Stimulated activated CD4-positive, alpha-beta T cell treated with anti-CD3 and anti-CD28 coated beads, Interleukin-15, amount 100 ng/mL, for 24 hours (primary cell): ENCODE data around the gene CAMSAP2.
A peak's percentile ranks its signal among the peaks of the same experiment; 100 is the strongest.
"Not testable (repeated sequence)": the region's sequence is repeated elsewhere in the genome, so short reads cannot be mapped to it uniquely, and the experiment has no call there.

Experiments
- DNase-seq: peaks from one replicate; pipeline ENCODE4 v3.0.0-alpha.2; 2020

CAMSAP2 gene

GRCh38 chr1:200786788-200787187, 48.1 kb downstream of the CAMSAP2 start:
- no peak for DNase-seq

- DNase-seq: no peak
Measured at GRCh38 chr1:200787896-200788387, 49.2 kb downstream of the CAMSAP2 start.

GRCh38 chr1:200791012-200791411, 52.3 kb downstream of the CAMSAP2 start:
- DNase-seq: not testable (repeated sequence)

- no peak for DNase-seq
Measured at GRCh38 chr1:200793677-200794076, 55.0 kb downstream of the CAMSAP2 start.

DNA sequence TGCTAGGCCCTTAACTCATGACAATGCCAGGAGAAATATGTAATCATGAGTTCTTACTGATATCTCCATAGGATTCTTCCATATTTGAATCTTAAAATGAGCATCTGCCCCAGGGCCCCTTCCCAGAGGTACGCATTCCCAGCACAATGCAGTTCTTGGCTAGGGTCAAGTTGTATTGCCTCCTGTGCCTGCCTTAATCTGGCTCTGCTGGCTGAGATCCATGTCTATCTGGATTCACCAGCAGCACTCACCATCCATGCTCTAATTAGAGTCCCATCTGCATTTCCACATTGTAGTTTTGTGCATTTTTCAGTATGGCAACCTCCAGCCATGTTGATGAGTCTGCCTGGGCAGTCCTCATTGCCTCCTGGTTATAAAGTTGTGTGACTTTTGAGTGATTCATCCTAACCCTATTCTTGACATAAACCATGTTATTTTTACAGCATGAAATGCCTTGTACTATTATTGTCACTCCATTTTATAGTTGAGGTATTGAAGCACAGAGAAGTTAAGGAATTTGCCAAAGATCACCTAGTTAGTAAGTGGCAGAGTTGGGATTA, 55.9 kb downstream of the CAMSAP2 start:
- no peak for DNase-seq

DNA sequence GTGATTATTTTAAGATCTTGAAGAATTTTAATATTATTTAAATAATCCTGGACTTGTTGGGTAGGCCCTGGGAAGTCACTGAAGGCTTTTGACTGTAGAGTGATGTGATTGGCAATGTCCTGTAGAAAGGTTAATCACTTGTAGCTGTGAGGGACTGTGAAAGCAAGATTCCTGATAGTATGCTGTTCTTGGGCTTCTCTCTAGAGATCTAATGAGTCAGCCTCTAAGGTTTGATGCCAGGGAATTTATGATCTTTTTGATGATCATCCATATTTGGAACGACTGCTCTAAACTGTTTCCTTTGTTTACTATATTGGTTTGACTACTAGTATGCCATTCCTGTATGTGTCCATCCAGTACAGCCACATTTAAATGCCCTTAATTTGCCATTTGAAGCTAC, 56.5 kb downstream of the CAMSAP2 start:
- DNase-seq: no peak

- DNase-seq: no peak
Measured at GRCh38 chr1:200802042-200802441, 63.3 kb downstream of the CAMSAP2 start.

DNA sequence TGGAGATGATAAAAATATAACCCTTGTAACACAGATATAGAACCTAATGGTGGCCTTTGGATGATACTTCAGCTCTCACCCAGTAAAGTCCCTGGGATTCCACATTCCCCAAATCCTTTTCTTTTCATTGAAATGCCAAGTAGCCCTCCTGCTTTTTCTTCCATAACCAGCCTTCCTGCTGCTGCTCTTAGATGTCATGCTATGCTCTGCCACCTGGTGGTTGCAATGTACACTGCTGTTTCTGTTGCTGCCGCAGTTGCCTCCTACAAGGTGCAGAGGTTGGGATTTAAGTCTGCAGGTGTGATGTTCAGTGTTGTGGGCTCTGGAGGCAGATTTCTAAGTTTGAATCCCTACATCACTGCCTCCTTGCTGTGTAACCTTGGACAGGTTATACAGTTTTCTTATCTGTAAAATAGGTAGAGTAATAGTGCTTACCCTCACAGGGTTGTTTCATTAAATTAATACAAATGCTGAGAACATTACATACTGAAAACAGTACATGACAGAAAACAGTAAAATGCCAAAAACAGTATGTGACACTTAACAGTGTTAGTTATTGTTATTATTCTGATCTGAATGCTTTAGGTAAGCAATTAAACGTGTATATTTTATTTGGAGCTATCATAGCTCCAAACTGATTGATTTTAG, 64.3 kb downstream of the CAMSAP2 start:
- DNase-seq: peak; percentile 83

DNA sequence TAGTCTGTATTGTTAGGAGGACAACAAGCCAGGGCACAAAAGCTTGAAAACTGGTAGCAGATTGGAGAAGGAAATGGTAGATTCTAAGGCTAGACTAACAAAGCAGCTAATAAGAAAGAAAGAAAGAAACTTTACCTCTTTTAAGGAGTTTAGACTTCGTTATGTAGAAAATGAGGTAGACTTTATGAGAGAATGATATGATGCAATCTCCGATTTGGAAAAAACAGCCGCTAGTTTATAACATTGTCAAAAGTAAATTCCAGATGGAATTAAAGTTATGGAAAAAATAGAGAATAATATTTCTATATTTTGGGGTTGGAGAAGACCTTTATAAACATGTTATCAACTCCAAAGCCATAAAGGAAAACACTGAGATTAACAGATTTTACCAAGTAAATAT, 67.0 kb downstream of the CAMSAP2 start:
- DNase-seq: no peak

DNA sequence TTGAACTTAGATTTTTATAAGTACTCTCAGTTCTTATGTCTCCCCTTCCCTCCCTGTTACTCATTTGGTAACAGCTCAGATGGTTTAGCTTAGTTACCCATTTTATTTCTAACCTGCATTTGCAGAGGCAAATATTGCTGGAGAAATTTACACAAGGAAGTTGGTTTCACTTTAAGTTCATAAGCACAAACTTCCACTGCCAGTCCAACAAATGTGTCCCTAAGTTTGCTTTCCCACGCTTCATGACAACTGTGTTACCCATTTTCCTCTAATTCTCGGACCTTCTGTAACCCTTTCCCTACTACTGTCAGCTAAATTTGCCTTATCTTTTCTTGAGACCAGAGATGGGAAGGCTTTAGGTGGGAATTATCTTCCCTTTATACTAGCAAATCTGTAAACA, 70.2 kb downstream of the CAMSAP2 start:
- DNase-seq: no peak

GRCh38 chr1:200811704-200812103, 73.0 kb downstream of the CAMSAP2 start:
- no peak for DNase-seq

DNA sequence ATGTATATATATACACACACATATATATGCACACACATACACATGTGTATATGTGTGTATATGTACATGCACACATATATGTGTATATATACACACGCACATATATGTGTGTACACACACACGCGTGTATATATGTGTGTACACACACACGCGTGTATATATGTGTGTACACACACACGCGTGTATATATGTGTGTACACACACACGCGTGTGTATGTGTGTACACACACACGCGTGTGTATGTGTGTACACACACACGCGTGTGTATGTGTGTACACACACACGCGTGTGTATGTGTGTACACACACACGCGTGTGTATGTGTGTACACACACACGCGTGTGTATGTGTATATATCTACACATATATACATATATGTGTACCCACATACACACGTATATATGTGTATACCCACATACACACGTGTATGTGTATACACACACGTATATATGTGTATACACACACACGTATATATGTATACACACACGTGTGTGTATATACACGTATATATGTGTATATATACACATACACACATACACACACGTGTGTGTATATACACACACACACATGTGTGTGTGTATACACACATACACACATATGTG, 78.0 kb downstream of the CAMSAP2 start:
- not testable (repeated sequence) for DNase-seq

DNA sequence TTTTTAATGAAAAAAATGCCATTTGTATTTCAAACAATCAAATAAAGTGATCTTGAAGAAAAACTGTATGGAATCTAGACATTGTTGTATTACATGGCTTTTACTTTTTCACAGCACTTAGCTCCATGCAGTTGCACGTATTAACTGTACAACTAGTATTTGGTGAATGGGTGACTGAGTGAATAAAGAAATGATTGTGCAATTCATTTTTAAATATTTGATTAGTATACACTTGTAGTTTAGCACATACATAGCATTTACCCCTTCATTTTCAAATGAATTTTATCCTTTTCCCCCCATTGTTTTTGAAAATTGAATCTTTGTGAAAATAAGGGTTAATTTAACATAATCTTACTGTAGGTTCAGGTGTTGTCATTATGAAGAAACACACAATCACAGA, 79.6 kb downstream of the CAMSAP2 start:
- no peak for DNase-seq

DNA sequence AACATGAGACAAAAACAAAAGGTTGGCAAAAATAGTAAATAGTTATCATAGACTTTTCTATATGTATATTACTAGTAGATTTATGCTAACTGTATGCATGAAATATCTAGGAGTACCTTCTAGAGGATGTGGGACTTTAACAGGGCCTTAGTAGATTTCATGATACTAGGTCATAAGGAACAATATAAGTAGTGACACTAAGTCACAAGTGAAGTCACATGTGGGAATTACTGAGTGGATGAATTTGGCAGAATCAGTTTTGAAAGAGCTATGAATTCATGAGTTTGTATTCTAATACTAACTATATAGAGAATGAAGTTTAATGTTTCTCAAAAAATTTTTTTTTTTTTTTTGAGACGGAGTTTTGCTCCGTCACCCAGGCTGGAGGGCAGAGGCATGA, 81.0 kb downstream of the CAMSAP2 start:
- no peak for DNase-seq

- no peak for DNase-seq
Measured at GRCh38 chr1:200831091-200831490, 92.4 kb downstream of the CAMSAP2 start.

DNA sequence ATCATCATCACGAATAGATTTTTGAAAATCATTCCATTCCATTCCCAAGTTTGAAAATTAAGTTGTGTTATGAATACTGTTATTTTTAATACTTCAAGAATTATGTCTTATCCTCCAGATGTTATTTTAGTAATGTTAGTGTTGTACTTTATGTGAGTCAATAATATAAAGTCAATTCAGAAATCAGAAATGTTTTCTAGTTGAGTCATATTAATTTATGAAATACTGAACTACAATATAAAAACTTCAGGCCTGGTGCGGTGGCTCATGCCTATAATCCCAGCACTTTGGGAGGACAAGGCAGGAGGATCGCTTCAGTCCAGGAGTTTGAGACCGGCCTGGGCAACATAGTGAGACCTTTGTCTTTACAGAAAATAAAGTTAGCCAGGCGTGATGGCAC, 95.7 kb downstream of the CAMSAP2 start:
- no peak for DNase-seq

DNA sequence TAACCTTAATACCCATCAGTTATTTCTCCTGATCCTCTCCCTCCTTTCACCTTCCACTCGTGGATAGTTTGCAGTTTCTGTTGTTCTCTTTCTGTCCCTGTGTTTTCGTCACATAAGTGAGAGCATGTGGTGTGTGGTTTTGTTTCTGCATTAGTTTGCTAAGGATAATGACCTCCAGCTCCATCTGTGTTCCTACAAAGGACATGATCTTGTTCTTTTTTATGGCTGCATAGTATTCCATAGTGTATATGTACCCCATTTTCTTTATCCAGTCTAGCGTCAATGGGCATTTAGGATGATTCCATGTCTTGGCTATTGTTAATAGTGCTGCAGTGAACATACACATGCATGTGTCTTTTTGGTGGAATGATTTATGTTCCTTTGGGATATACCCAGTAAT, 97.5 kb downstream of the CAMSAP2 start:
- DNase-seq: no peak

GRCh38 chr1:200837931-200838571, 99.4 kb downstream of the CAMSAP2 start:
- DNase-seq: no peak

DNA sequence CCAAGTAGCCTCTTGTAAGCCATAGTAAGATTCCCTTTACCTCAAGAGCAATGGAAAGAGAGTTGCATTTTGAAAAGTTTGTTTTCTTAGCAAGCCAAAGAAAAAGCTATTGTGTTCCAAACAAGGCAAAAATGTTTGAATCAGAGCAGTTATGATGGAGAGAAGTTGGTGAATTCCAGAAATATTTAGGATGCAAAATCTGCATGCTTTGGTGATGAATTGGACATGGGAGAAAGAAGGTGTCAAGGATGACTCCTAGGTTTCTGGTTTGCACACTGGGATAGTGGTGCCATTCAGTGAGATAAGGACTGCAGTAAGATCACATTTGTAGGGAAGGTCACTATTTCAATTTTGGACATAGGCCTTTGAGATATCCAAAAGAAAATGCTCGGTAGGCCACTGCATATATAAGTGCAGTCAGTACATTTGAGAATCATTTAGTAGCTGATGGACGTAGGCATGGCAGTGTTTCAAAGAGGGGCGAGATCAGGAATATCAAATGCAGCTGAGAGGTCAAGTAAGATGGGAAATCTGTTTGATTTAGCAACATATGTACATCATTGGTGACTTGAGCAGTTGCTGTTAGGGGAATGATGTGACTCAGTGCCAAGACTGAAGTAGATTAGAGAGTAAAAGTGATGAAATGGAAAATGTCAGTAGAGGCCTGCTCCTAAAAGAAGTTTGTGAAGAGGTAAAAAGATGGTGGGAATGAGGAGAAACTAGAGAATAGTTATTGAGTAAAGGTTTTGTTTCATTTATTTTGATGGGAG, 100.2 kb downstream of the CAMSAP2 start:
- DNase-seq: no peak

- DNase-seq: no peak
Measured at GRCh38 chr1:200845360-200845759, 106.7 kb downstream of the CAMSAP2 start.

DNA sequence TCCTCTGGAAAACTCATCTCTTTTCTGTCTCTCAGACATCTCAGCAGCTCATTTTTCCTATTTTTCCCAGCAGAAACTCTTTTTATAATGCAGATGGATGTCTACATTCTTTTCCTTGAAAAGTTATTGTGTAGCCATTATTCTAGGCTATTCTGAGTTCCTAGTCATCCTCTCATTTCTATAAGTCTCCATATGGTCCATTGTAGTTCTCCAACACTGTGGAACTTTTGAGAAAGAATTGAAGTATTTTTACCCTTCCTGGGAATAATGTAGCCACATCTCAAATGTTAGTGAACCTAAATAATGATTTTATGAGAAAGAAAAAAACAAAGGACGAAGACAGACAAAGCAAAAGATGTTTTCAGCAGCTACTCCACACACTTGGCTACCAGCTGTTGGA, 107.7 kb downstream of the CAMSAP2 start:
- no peak for DNase-seq

- DNase-seq: no peak
Measured at GRCh38 chr1:200849430-200849829, 110.7 kb downstream of the CAMSAP2 start.

DNA sequence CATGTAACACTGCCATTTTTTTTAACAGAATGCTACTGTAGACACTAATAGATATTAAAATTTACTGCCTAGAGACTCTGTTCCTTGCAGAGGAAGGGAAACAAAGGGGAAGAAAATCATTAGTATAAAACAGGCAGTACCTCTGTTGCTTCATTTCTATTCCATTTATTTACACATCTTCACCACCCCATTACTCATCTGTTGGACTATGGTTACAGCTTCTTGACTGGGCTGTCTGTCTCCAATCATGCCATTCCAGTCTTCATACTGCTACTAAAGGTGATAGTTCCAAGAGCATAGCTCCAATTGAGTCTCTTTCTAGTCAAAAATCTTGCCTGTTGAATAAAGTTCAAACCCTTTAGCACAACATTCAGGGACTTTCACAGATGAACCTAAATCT, 111.9 kb downstream of the CAMSAP2 start:
- no peak for DNase-seq
